GM18907 (cell line): ENCODE measurements around the gene CD2.

Experiments used
- ATAC-seq: cut with Tn5 transposase; IDR thresholded peaks from one replicate; pipeline ENCODE4 v1.9.1; 2021; ENCODE audit warnings: mild to moderate bottlenecking, moderate library complexity; ENCODE audit not compliant: unreplicated experiment

Gene CD2

GRCh38 chr1:116771997-116772647 is 17.9 kb downstream of the CD2 start:
- no peak for ATAC-seq

- ATAC-seq: no peak
Observed at GRCh38 chr1:116772648-116773045, 18.4 kb downstream of the CD2 start.

- ATAC-seq: no peak
Observed at GRCh38 chr1:116775116-116775752, 21.0 kb downstream of the CD2 start.

- no peak for ATAC-seq
Observed at GRCh38 chr1:116777831-116778830, 23.9 kb downstream of the CD2 start.

- ATAC-seq: no peak
Observed at GRCh38 chr1:116781034-116781433, 26.8 kb downstream of the CD2 start.

GRCh38 chr1:116785006-116785405 is 30.8 kb downstream of the CD2 start:
- no peak for ATAC-seq

- ATAC-seq: no peak
Observed at GRCh38 chr1:116786049-116786448, 31.8 kb downstream of the CD2 start.

- ATAC-seq: no peak
Observed at GRCh38 chr1:116791727-116792126, 37.5 kb downstream of the CD2 start.

- no peak for ATAC-seq
Observed at GRCh38 chr1:116793357-116793935, 39.2 kb downstream of the CD2 start.

- ATAC-seq: no peak
Observed at GRCh38 chr1:116794371-116794770, 40.1 kb downstream of the CD2 start.

GRCh38 chr1:116794804-116795481 is 40.7 kb downstream of the CD2 start:
- ATAC-seq: peak; percentile 93

GRCh38 chr1:116795482-116795829 is 41.2 kb downstream of the CD2 start:
- ATAC-seq: no peak

- no peak for ATAC-seq
Observed at GRCh38 chr1:116804736-116805135, 50.5 kb downstream of the CD2 start.

- ATAC-seq: no peak
Observed at GRCh38 chr1:116805398-116805797, 51.2 kb downstream of the CD2 start.

- ATAC-seq: peak; percentile 66
Observed at GRCh38 chr1:116806245-116806644, 52.0 kb downstream of the CD2 start.

GRCh38 chr1:116806671-116807070 is 52.4 kb downstream of the CD2 start:
- ATAC-seq: no peak

- ATAC-seq: no peak
Observed at GRCh38 chr1:116807394-116808199, 53.4 kb downstream of the CD2 start.

- ATAC-seq: no peak
Observed at GRCh38 chr1:116808200-116808847, 54.1 kb downstream of the CD2 start.

- ATAC-seq: no peak
Observed at GRCh38 chr1:116808848-116809508, 54.7 kb downstream of the CD2 start.
